Muscle of back (tissue), 13 donors: ENCODE measurements around the gene SMARCD2. TPM values are rescaled to one million over a fixed set of nuclear protein-coding genes. Genes with fewer than 3 reads are reported as not detected.
A peak's percentile ranks its signal among the peaks of the same experiment; 100 is the strongest.
"Not testable (repeated sequence)": the region's sequence is repeated elsewhere in the genome, so short reads cannot be mapped to it uniquely, and the experiment has no call there.

Experiments
- DNase-seq, 3 donors: peaks; one replicate each; pipeline versions ENCODE4 v3.0.0 to v3.0.0-alpha.2; 2013
- long read RNA-seq, 9 donors: transcript quantifications; one replicate each; lab custom pipeline, GENCODE V29; 2026
- polyA plus RNA-seq, 10 donors: library from polyadenylated mRNA; unstranded; fragments of 120-200 nt; gene quantifications; one replicate each; pipeline ENCODE4 v1.2.1, GENCODE V29; 2013; ENCODE audit not compliant: insufficient read length in 10 of 10

The SMARCD2 gene
- polyA plus RNA-seq, result 10 to 100 TPM; 26.3 to 45.2 (median 30.7) TPM
- long read RNA-seq, donor 1, partial matches to known transcripts, result 0 of 4 reads
- long read RNA-seq, donor 1, other reads (novel, unspliced or antisense), result 0 of 4 reads
- long read RNA-seq, donor 2, result 0 reads
- long read RNA-seq, donor 3, result 0 reads
- long read RNA-seq, donor 4, result 0 reads
- long read RNA-seq, donor 5, partial matches to known transcripts, result 0 of 1 reads
- long read RNA-seq, donor 5, other reads (novel, unspliced or antisense), result 0 of 1 reads
- long read RNA-seq, donor 6, partial matches to known transcripts, result 0 of 4 reads
- long read RNA-seq, donor 6, other reads (novel, unspliced or antisense), result 0 of 4 reads
- long read RNA-seq, donor 7, partial matches to known transcripts, result 0 of 1 reads
- long read RNA-seq, donor 7, other reads (novel, unspliced or antisense), result 0 of 1 reads
- long read RNA-seq, donor 8, partial matches to known transcripts, result 0 of 3 reads
- long read RNA-seq, donor 8, other reads (novel, unspliced or antisense), result 0 of 3 reads
- long read RNA-seq, donor 9, result 0 reads

- peak; percentile 97 to 99 (median 99) for DNase-seq
Observed at GRCh38 chr17:63842540-63843386, at the start of gene SMARCD2. SMARCD2 (minus strand) TSS chr17:63842685; CDS start chr17:63842674, 11 bp downstream.

GRCh38 chr17:63889026-63889848 lies 46.8 kb upstream of the SMARCD2 start:
- DNase-seq, result peak in 2 of 3 donors; percentile 6 to 45

GRCh38 chr17:63885119-63885518 lies 42.6 kb upstream of the SMARCD2 start:
- not testable (repeated sequence) for DNase-seq

GRCh38 chr17:63882626-63883126 lies 40.2 kb upstream of the SMARCD2 start:
- DNase-seq, result not testable (repeated sequence)

GRCh38 chr17:63881935-63882601 lies 39.6 kb upstream of the SMARCD2 start, which contains the start of gene GH2:
GH2 (minus strand) TSS chr17:63881944; CDS start chr17:63881801, 143 bp downstream.
- DNase-seq, result peak in 2 of 3 donors; percentile 25 to 30

- not testable (repeated sequence) for DNase-seq
Observed at GRCh38 chr17:63881337-63881736, 38.9 kb upstream of the SMARCD2 start.

- no peak for DNase-seq
Observed at GRCh38 chr17:63880706-63881105, 38.2 kb upstream of the SMARCD2 start.

- DNase-seq, result not testable (repeated sequence)
Observed at GRCh38 chr17:63878413-63878812, 35.9 kb upstream of the SMARCD2 start.

- DNase-seq, result not testable (repeated sequence)
Observed at GRCh38 chr17:63874693-63875092, 32.2 kb upstream of the SMARCD2 start.

- DNase-seq, result not testable (repeated sequence)
Observed at GRCh38 chr17:63874061-63874626, 31.7 kb upstream of the SMARCD2 start.

GRCh38 chr17:63873577-63873976 lies 31.1 kb upstream of the SMARCD2 start, which contains the start of gene CSH2:
CSH2 (minus strand) TSS chr17:63873677; CDS start chr17:63873614, 63 bp downstream.
- not testable (repeated sequence) for DNase-seq

GRCh38 chr17:63871646-63872365 lies 29.3 kb upstream of the SMARCD2 start:
- not testable (repeated sequence) for DNase-seq

GRCh38 chr17:63870292-63870665 lies 27.8 kb upstream of the SMARCD2 start:
- not testable (repeated sequence) for DNase-seq

- DNase-seq, result not testable (repeated sequence)
Observed at GRCh38 chr17:63869491-63870291, 27.2 kb upstream of the SMARCD2 start.

GRCh38 chr17:63866625-63867024 lies 24.1 kb upstream of the SMARCD2 start:
- DNase-seq, result not testable (repeated sequence)

GRCh38 chr17:63859257-63859656 lies 16.8 kb upstream of the SMARCD2 start:
- DNase-seq, result no peak

- not testable (repeated sequence) for DNase-seq
Observed at GRCh38 chr17:63856425-63856824, 13.9 kb upstream of the SMARCD2 start.

- no peak for DNase-seq
Observed at GRCh38 chr17:63855185-63855584, 12.7 kb upstream of the SMARCD2 start.
